Activated T-cell treated with anti-CD3 and anti-CD28 coated beads, Interleukin-2, amount 50 U/mL, for 72 hours (primary cell): ENCODE results near the gene COPE. TPM values are rescaled to one million over a fixed set of nuclear protein-coding genes. Genes with fewer than 3 reads are reported as not detected.

Experiments
- ATAC-seq, 2 donors: fragments of 150-1000 bp; cut with Tn5 transposase; replicated peaks in 1 of 2; 2 replicates each; pipeline ENCODE4 v1.10.0; 2021; ENCODE audit warnings: moderate library complexity in 2 of 2, mild to moderate bottlenecking in 1 of 2
- DNase-seq, 2 donors: peaks; one replicate each; pipeline ENCODE4 v3.0.0; 2021 to 2022; ENCODE audit warnings: mixed read lengths in 1 of 2
- H3K27ac Mint-ChIP-seq: one replicate; pipeline ENCODE4 v1.8.0; 2022; ENCODE audit warnings: mild to moderate bottlenecking, moderate library complexity, mixed read lengths
- H3K27me3 Mint-ChIP-seq: one replicate; pipeline ENCODE4 v1.8.0; 2022; ENCODE audit warnings: low read depth, mixed read lengths
- H3K36me3 Mint-ChIP-seq, 2 donors: one replicate each; pipeline ENCODE4 v1.8.0; 2022; ENCODE audit warnings: mixed read lengths in 2 of 2, mild to moderate bottlenecking in 1 of 2; ENCODE audit not compliant: insufficient read depth in 2 of 2
- H3K4me1 Mint-ChIP-seq: one replicate; pipeline ENCODE4 v1.8.0; 2022; ENCODE audit warnings: low read depth, mixed read lengths
- H3K4me3 Mint-ChIP-seq, 2 donors: one replicate each; pipeline ENCODE4 v1.8.0; 2022; ENCODE audit warnings: mild to moderate bottlenecking in 2 of 2, mixed read lengths in 2 of 2, moderate library complexity in 2 of 2
- H3K9me3 Mint-ChIP-seq, 2 donors: one replicate each; pipeline ENCODE4 v1.8.0; 2022; ENCODE audit warnings: mixed read lengths in 2 of 2
- total RNA-seq, 2 donors: library from RNA; stranded (reverse); gene quantifications; one replicate each; pipeline ENCODE4 v1.2.3, GENCODE V29; 2022

Gene COPE
- total RNA-seq, 2 donors from 2014 or later = 191 to 222 TPM

DNA sequence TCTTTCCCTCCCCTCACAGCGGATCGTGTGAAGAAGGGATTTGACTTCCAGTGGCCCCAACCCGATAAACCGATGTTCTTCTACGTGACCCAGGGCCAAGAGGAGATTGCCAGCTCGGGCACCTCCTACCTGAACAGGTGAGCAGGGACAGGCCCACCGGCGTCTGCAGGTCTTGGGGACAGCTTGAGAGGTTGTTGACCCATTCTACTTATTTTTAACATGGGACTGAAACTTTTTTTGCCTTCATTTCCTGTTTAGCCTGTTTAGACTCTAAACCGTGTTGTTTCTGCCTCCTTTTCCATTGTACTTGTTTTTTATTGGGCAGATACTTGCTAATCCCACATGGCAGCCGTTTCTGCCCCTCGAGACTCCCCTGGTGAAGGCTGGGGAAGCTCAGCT lies 58.9 kb downstream of the COPE start:
- Mint-ChIP-seq H3K9me3 (no peaks in the 10 kb centered on the region), H3K27ac (no peak overlapping the region), H3K36me3 (peaks cover 2 to 6% of the 10 kb centered on the region in 2 donors), H3K4me3 (no peak overlapping the region), H3K27me3 (no peaks in the 10 kb centered on the region), H3K4me1 (no peaks in the 10 kb centered on the region)
- no peak for ATAC-seq
- no peak for DNase-seq

DNA sequence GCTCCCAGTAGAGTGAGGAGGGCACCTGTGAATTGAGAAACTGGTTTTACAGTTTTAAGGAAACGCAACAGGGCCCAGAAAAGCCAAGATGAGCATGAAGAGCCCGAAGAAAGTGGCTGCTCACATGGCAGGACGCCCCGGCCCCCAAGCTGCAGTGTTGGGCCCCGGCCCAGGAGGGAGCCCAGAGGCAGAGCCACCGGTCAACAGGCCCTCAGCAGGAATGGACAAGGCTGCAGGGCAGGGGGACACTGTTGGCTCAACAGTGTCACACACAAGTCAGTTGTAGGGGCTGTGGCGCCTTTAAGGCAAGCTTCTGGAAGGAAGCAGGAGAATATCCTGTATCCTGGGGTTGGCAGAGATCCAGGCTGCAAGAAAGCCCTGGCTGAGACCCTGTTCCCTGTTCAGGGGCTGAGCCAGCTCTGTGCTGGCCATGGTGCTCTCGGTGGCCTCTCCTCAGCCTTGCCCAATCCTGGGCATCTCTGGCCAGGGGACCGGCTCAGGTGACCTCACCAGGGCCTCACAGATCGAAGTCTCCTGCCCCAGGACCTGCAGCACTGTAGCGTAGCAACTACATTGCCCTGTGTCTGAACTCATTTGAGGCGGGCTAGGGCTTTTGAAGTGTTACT lies 59.4 kb downstream of the COPE start:
- Mint-ChIP-seq H3K4me3 (no peak overlapping the region), H3K4me1 (no peaks in the 10 kb centered on the region), H3K36me3 (peaks cover 2 to 7% of the 10 kb centered on the region in 2 donors), H3K9me3 (no peaks in the 10 kb centered on the region), H3K27ac (no peak overlapping the region), H3K27me3 (no peaks in the 10 kb centered on the region)
- DNase-seq (no peak), ATAC-seq (no peak)

DNA sequence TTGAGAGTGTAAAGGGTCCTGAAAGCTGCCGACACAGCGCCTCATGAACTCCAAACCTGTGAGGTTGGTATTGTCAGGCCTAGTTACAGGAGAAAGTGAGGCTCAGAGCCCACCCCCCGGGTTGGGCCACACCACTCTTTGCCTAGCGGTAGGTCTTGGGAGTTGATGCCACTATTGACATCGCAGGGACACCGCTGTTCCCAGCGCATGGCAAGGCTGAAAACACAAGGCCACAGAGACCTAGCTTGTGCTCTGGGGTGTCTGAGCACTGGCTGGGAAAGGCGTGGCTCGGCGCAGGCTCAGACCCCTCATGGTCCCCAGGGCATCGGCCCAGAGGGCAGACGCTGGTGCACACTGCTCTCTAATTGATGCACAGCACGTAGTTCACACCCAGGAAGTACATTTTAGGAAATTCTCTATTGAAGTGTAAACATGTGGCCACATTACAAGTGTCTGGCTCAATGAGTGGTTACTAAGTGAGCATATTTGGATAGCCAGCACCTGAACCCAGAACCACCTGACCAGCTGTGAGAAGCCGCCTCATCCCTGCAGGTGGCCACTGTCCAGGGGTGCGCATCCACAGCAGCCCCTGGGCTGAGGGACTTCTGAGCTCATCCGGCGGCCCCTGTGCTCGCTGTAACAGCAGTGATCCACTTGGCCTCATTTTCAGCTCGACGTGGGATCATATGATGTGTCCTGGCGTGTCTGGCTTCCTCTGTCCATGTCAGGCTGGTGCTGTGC lies 60.1 kb downstream of the COPE start:
- Mint-ChIP-seq H3K27ac (no peak overlapping the region), H3K4me1 (no peaks in the 10 kb centered on the region), H3K27me3 (no peaks in the 10 kb centered on the region), H3K9me3 (no peaks in the 10 kb centered on the region), H3K4me3 (no peak overlapping the region), H3K36me3 (peaks cover 2 to 7% of the 10 kb centered on the region in 2 donors)
- DNase-seq (no peak), ATAC-seq (no peak)

DNA sequence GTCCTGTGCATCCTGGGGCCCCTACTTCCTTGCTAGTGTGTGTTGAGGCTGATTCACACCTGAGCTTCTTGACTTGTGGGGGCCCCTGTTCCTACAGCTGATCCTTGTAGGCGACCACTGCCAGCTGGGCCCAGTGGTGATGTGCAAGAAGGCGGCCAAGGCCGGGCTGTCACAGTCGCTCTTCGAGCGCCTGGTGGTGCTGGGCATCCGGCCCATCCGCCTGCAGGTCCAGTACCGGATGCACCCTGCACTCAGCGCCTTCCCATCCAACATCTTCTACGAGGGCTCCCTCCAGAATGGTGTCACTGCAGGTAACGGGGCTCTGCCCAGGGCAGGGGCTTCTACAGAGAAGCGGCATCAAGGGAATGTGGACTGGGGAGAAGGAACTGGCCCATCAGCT lies 62.0 kb downstream of the COPE start:
- Mint-ChIP-seq H3K36me3 (peaks cover 2 to 17% of the 10 kb centered on the region in 2 donors), H3K4me3 (no peak overlapping the region), H3K4me1 (no peaks in the 10 kb centered on the region), H3K9me3 (no peaks in the 10 kb centered on the region), H3K27me3 (no peaks in the 10 kb centered on the region), H3K27ac (no peak overlapping the region)
- DNase-seq (no peak), ATAC-seq (no peak)

GRCh38 chr19:18856385-18857126 lies 62.6 kb downstream of the COPE start:
- Mint-ChIP-seq H3K4me3 (no peak overlapping the region), H3K27me3 (no peaks in the 10 kb centered on the region), H3K4me1 (no peaks in the 10 kb centered on the region), H3K36me3 (peaks cover 2 to 16% of the 10 kb centered on the region in 2 donors), H3K27ac (no peak overlapping the region), H3K9me3 (no peaks in the 10 kb centered on the region)
- DNase-seq = no peak
- ATAC-seq = no peak

- no peaks in the 10 kb centered on the region for H3K27me3 Mint-ChIP-seq
- H3K4me3 Mint-ChIP-seq = no peak overlapping the region
- no peak overlapping the region for H3K27ac Mint-ChIP-seq
- H3K36me3 Mint-ChIP-seq = peaks cover 2 to 14% of the 10 kb centered on the region in 2 donors
- ATAC-seq = no peak
- DNase-seq = no peak
- H3K4me1 Mint-ChIP-seq = no peaks in the 10 kb centered on the region
- no peaks in the 10 kb centered on the region for H3K9me3 Mint-ChIP-seq
Measured at GRCh38 chr19:18855647-18856384, 63.4 kb downstream of the COPE start.

DNA sequence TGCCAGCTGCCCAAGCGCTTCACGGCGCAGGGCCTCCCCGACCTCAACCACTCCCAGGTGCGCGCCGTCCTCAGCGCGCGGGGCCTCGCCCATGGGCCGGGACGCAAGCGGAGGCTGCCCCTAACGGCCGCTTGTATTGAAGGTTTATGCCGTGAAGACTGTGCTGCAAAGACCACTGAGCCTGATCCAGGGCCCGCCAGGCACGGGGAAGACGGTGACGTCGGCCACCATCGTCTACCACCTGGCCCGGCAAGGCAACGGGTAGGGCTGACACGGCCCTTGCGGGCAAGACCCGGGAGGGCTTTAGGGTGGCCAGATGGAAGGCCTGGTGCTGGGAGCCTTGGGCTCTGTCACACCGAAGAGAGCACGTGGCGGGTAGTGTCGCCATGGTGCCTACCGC lies 64.2 kb downstream of the COPE start:
- H3K4me3 Mint-ChIP-seq = no peak overlapping the region
- no peak overlapping the region for H3K27ac Mint-ChIP-seq
- ATAC-seq (no peak), DNase-seq (no peak)
- H3K4me1 Mint-ChIP-seq = peaks cover 3% of the 10 kb centered on the region
- H3K9me3 Mint-ChIP-seq = no peaks in the 10 kb centered on the region
- no peaks in the 10 kb centered on the region for H3K27me3 Mint-ChIP-seq
- H3K36me3 Mint-ChIP-seq = peaks cover 2 to 17% of the 10 kb centered on the region in 2 donors

- Mint-ChIP-seq H3K27ac (no peak overlapping the region), H3K4me1 (peaks cover 14% of the 10 kb centered on the region)
Measured at GRCh38 chr19:18853755-18854427, 65.3 kb downstream of the COPE start.

DNA sequence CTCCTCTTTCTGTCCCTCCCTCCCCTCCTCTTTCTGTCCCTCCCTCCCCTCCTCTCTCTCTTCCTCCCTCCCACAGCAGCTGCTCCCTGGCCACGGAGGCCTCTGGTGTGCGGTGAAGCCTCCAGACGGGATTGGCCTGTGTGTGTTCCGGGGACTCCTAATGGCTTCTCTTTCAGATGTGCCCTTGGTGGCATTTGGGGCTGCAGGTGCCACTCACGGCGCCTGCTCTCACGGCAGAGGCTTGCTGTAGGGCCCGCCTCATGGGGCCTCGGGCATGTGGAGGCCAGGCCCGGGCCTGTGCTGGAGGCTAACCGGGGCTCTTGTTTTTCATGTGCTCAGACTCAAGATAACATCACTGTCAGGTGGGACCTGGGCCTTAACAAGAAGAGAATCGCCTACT lies 66.5 kb downstream of the COPE start:
- Mint-ChIP-seq H3K27ac (no peak overlapping the region), H3K4me3 (no peak overlapping the region), H3K9me3 (no peaks in the 10 kb centered on the region), H3K4me1 (peaks cover 20% of the 10 kb centered on the region), H3K36me3 (peaks cover under 1 to 32% of the 10 kb centered on the region in 2 donors), H3K27me3 (no peaks in the 10 kb centered on the region)
- DNase-seq = no peak
- no peak for ATAC-seq

More at GRCh38 chr19:18853755-18854427, 65.3 kb downstream of the COPE start:
- Mint-ChIP-seq H3K27me3 (no peaks in the 10 kb centered on the region), H3K4me3 (no peak overlapping the region), H3K36me3 (peaks cover 2 to 21% of the 10 kb centered on the region in 2 donors), H3K9me3 (no peaks in the 10 kb centered on the region)
- DNase-seq = no peak
- ATAC-seq = no peak

DNA sequence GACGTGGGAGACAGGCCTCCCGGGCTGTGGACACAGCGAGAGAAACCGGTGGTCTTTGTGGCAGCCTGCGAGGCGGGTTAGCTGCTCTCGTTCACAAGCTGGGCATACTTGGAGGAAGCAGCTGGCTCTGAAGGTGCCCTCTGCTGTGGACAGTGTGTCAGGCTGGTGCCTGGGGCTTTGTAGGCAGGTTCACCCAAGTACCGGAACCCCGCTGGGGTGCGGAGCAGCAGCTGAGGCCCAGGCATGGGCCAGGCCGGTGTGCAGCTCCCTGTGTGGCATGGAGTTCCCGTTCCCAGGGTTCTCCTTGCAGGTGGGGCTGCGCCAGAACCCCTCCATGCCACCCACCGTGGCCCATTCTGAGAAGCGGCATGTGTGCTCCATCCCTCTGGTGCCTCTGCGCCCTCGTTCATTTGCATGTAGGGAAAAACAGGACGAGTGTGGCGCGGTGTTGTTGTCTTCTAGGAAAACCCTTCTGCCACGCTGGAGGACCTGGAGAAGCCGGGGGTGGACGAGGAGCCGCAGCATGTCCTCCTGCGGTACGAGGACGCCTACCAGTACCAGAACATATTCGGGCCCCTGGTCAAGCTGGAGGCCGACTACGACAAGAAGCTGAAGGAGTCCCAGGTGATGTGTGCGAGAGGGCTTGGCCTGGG lies 67.4 kb downstream of the COPE start:
- DNase-seq (no peak), ATAC-seq (no peak)
- Mint-ChIP-seq H3K27me3 (no peaks in the 10 kb centered on the region), H3K36me3 (peaks cover 2 to 32% of the 10 kb centered on the region in 2 donors), H3K4me3 (no peak overlapping the region), H3K9me3 (no peaks in the 10 kb centered on the region), H3K4me1 (peaks cover 27% of the 10 kb centered on the region), H3K27ac (no peak overlapping the region)

- Mint-ChIP-seq H3K36me3 (peaks cover 2 to 33% of the 10 kb centered on the region in 2 donors), H3K4me1 (peaks cover 37% of the 10 kb centered on the region), H3K4me3 (no peak overlapping the region)
Measured at GRCh38 chr19:18850471-18851375, 68.5 kb downstream of the COPE start.

More at GRCh38 chr19:18850471-18851375, 68.5 kb downstream of the COPE start:
- ATAC-seq = no peak
- DNase-seq = no peak
- Mint-ChIP-seq H3K27me3 (no peaks in the 10 kb centered on the region), H3K27ac (no peak overlapping the region), H3K9me3 (no peaks in the 10 kb centered on the region)
